ENCODE data around the gene ICE2.

DNA sequence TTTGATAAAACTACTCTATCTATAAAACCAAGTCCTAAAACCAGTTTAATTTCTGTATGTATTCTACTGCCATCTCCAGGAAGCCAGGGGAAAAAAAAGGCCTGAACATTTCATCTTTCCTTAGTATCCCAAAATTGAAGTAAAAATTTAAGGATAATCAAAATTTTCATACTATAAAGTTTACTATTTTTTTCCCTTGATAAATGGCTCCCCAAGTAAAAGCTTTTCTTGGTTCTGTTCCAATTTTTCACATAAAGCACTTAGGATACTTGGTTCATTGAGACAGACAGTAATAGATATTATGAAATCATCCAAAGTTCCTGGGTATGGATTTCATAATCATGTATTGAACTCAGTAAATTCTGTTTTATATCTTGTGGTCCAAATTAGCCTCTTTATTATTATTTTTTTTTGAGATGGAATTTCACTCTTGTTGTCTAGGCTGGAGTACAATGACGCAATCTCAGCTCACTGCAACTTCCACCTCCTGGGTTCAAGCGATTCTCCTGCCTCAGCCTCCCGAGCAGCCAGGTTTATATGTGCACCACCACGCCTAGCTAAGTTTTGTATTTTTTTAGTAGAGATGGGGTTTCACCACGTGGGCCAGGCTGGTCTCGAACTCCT, 34.5 kb downstream of the ICE2 start:
- TF ChIP-seq, protein P1, sequence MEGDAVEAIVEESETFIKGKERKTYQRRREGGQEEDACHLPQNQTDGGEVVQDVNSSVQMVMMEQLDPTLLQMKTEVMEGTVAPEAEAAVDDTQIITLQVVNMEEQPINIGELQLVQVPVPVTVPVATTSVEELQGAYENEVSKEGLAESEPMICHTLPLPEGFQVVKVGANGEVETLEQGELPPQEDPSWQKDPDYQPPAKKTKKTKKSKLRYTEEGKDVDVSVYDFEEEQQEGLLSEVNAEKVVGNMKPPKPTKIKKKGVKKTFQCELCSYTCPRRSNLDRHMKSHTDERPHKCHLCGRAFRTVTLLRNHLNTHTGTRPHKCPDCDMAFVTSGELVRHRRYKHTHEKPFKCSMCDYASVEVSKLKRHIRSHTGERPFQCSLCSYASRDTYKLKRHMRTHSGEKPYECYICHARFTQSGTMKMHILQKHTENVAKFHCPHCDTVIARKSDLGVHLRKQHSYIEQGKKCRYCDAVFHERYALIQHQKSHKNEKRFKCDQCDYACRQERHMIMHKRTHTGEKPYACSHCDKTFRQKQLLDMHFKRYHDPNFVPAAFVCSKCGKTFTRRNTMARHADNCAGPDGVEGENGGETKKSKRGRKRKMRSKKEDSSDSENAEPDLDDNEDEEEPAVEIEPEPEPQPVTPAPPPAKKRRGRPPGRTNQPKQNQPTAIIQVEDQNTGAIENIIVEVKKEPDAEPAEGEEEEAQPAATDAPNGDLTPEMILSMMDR (IDR thresholded peaks at IDR 0.05; ENCODE audit: low read depth, low read length, missing input control), result peak; percentile 50
- TF ChIP-seq, protein P2, sequence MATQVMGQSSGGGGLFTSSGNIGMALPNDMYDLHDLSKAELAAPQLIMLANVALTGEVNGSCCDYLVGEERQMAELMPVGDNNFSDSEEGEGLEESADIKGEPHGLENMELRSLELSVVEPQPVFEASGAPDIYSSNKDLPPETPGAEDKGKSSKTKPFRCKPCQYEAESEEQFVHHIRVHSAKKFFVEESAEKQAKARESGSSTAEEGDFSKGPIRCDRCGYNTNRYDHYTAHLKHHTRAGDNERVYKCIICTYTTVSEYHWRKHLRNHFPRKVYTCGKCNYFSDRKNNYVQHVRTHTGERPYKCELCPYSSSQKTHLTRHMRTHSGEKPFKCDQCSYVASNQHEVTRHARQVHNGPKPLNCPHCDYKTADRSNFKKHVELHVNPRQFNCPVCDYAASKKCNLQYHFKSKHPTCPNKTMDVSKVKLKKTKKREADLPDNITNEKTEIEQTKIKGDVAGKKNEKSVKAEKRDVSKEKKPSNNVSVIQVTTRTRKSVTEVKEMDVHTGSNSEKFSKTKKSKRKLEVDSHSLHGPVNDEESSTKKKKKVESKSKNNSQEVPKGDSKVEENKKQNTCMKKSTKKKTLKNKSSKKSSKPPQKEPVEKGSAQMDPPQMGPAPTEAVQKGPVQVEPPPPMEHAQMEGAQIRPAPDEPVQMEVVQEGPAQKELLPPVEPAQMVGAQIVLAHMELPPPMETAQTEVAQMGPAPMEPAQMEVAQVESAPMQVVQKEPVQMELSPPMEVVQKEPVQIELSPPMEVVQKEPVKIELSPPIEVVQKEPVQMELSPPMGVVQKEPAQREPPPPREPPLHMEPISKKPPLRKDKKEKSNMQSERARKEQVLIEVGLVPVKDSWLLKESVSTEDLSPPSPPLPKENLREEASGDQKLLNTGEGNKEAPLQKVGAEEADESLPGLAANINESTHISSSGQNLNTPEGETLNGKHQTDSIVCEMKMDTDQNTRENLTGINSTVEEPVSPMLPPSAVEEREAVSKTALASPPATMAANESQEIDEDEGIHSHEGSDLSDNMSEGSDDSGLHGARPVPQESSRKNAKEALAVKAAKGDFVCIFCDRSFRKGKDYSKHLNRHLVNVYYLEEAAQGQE (IDR thresholded peaks at IDR 0.05), result no peak
- TF ChIP-seq GABPA (IDR thresholded peaks at IDR 0.05 in 1 of 2, conservative IDR thresholded peaks at IDR 0.05 in 1 of 2) (no peak), RAD21 (IDR thresholded peaks at IDR 0.05) (peak; percentile 72 to 75)
- TF ChIP-seq, protein P3, sequence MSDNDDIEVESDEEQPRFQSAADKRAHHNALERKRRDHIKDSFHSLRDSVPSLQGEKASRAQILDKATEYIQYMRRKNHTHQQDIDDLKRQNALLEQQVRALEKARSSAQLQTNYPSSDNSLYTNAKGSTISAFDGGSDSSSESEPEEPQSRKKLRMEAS (IDR thresholded peaks at IDR 0.05), result no peak

Measured in liver (tissue), 3 donors.